Measurements from ENCODE around the gene SMC1B.
A peak's percentile ranks its signal among the peaks of the same experiment; 100 is the strongest.
"Not testable (repeated sequence)": the region's sequence is repeated elsewhere in the genome, so short reads cannot be mapped to it uniquely, and the experiment has no call there.

SMC1B gene, protein sequence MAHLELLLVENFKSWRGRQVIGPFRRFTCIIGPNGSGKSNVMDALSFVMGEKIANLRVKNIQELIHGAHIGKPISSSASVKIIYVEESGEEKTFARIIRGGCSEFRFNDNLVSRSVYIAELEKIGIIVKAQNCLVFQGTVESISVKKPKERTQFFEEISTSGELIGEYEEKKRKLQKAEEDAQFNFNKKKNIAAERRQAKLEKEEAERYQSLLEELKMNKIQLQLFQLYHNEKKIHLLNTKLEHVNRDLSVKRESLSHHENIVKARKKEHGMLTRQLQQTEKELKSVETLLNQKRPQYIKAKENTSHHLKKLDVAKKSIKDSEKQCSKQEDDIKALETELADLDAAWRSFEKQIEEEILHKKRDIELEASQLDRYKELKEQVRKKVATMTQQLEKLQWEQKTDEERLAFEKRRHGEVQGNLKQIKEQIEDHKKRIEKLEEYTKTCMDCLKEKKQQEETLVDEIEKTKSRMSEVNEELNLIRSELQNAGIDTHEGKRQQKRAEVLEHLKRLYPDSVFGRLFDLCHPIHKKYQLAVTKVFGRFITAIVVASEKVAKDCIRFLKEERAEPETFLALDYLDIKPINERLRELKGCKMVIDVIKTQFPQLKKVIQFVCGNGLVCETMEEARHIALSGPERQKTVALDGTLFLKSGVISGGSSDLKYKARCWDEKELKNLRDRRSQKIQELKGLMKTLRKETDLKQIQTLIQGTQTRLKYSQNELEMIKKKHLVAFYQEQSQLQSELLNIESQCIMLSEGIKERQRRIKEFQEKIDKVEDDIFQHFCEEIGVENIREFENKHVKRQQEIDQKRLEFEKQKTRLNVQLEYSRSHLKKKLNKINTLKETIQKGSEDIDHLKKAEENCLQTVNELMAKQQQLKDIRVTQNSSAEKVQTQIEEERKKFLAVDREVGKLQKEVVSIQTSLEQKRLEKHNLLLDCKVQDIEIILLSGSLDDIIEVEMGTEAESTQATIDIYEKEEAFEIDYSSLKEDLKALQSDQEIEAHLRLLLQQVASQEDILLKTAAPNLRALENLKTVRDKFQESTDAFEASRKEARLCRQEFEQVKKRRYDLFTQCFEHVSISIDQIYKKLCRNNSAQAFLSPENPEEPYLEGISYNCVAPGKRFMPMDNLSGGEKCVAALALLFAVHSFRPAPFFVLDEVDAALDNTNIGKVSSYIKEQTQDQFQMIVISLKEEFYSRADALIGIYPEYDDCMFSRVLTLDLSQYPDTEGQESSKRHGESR

DNA sequence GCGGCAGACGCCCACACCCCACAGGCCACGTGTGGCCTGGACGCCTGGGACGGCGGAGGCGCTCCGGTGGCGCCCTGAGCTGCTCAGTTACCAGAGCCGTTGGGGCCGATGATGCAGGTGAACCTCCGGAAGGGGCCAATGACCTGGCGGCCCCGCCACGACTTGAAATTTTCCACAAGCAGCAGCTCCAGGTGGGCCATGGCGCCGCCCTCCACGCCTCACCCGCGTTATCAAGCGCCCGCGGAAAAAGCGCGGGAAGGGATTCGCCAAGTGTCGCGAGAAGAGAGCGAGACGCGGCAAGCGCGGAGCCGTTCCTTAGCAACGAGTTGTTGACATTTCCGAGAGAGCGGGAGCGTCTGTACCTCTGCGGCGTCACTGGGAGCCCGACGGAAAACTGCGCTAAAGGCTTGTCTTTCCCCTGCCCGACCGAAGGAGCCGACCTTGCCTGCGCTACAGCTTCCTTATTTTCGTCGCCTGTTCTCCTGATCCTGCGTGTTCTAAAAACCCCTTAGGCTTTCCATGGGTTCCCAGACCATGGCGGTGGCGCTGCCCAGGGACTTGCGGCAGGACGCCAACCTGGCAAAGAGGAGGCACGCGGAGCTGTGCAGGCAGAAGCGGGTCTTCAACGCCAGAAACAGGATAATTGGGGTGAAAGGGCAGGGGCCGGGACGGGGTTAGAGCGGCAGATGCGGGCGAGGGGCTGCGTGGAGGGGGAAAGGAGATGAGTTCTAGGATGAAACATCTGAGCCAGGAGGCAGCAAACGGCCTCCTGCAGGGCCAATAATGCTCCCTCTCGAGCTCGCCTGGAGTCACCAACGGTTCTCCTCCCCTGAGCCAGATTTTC, at the start of gene SMC1B, which contains the start of gene RIBC2:
Gene SMC1B (minus strand): TSS at position 232 of the 844 bp plus-strand sequence. CDS start 32 bp downstream, at position 200.
Gene RIBC2 (plus strand): TSS at position 326 of the 844 bp plus-strand sequence. CDS start 194 bp downstream, at position 520.
- peak; percentile 84 for DNase-seq

DNA sequence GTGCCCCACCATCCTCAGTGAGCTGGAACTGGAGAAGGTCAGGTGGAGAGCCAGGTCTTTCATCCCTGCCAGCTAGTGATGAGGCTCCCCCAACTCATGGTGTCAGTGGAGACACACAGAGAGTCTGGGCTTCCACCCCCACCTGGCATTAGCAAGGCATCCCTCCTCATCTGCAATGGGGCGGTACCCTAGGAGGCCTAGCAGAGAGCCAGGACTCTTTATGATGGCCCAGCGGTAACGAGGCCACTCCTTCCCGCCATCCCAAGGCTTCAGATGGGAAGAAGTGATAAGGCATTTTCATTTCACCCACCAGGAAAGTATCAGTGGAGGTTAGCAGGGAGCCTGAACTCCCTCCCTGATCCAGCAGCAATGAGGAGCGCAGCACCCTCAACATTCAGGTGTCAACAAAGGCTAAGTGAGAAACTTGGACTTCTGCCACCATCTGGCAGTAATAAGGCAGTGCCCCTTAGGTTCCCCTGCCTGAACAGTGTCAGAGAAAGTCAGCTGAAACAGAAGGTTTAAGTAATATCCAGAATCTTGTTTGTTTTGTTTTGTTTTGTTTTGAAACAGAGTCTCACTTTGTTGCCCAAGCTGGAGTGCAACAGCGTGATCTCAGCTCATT, 48.7 kb upstream of the SMC1B start:
- DNase-seq = no peak

DNA sequence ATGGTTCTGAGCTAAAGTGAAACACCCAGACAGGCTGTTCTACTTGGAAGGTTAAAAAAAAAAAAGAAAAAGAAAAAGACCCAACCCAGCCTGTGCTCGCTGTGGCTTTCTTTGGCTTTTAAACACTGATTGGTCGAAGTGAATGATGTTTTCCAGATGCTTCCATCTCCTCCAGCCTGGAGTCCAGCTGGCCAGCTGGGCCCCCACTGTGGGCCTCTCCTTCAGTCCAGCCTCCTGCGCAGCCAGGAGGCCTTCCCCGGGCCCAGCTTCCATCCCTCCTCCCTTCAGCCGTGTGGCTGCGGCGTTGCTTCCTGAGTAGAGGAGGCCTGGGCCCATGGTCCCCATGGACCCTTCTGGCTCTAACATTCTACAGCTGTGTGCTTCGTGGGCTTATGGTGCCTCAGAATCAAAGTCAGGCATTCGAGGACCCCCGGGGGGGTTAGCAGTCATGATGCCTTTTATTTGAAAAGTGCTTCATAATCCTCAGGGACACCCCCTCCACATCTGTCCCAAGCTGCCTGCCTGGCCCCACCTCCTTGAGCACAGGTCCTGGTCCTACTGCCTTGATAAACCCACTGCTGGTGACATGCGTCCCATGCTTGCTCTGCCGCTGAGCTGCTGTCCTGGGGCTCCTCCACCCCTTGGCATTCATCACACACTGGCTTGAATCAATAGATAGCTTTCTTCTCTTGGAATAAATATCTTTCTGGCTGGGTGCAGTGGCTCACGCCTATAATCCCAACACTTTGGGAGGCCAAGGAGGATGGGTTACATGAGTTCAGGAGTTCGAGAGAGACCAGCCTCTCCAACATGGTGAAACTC, 47.1 kb upstream of the SMC1B start:
- DNase-seq = no peak

DNA sequence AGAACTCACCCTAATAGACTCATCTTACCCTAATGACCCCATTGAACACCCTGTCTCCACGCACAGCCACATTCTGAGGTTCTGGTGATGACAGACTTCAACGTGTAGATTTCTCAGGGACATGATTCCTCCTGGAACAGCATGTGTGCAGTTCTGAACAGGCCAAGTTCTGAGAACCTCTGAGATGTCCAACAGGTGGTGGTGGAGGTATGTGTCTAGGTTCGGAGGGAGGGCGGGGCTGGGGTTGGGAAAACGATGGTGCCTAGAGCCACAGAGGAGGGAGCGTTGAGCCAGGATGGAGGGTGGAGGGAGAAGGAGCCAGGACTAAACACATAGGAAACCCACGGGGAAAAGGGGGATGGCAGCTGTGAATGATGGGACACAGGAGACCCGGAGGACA, 45.8 kb upstream of the SMC1B start:
- no peak for DNase-seq

DNA sequence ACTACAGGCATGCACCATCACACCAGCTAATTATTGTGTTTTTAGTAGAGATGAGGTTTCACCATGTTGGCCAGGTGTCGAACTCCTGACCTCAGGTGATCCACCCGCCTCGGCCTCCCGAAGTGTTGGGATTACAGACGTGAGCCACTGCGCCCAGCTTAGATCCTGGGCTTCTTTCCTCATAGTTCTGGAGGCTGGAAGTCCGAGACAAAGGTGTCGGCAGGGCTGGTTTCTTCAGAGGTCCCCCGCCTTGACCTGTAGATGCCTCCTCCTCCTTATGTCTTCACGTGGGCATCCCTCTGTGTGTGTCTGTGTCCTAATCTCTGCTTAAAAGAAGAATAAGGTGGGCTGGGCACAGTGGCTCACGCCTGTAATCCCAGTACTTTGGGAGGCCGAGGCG, 45.1 kb upstream of the SMC1B start:
- DNase-seq = no peak

DNA sequence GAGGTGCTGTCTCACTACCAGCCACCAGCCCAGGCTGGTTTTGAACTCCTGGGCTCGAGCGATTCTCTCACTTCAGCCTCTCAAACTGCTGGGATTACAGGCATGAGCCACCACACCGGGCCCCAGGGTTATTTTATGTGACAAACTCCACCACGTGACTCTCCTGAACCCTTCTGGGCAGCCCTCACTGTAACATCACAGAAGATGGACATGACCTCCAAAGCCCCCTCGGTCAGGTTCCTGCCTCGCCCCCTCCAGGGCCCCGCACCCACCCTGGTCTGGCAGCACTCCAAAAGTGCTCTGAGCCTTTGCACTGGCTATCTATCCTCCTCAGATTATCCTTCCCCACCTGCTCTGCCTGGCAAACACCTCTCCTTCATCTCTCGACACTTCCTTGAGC, 43.4 kb upstream of the SMC1B start:
- DNase-seq = no peak

DNA sequence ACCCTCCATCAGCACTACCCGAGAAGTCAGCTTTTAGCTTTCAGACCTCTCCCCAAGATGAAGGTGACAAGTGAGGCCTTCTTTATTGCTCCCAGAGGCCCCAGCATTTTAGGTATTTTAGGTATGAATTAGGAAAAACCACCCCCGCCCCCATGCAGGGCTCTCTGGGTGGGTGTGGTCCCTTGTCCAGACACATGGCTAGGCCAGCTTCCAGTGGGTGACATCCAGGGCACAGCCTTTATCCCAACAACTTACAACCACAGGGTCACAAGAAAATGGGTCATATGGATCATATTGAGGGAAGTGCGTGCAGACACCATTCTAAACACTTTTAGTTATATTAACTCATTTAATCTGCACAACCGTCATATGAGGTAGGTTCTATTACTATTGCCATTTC, 42.2 kb upstream of the SMC1B start:
- DNase-seq = no peak

DNA sequence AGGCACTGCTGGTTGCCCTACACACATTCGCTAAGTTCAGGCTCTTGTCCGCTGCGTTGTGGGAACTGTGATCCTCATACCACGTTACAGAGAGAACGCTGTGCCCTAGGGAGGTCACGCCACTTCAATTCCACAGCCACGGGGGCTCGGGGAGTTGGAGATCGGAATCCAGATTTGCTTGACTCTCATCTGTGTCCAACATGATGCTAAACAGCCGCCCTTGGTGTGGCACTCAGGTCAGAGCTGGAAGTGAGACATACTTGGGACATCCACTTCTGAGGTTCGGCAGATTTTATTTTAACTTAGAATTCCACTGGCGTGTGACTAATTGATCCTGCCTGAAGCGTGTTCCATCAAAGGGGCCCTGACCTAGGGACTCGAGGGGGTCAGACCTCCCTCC, 41.8 kb upstream of the SMC1B start:
- DNase-seq = no peak

DNA sequence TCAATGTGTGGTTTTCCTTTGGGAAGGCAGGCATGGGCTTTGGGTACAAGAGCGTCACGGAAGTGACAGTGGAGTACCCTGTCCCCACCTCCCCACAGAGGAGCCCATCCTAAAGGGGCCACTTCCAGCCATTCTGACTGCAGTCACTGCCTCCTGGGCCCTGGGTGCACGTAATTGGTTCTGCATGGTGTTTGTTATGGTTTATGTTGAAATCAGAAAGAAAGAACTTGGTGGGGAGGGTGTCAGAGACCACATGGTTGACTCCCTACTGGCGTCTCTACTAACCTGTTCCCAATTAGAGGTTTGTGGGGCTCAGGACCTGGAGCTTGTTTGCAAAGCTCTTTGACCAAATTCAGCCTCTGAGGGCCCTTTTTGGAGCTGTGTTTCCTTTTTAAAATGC, 40.9 kb upstream of the SMC1B start:
- DNase-seq = no peak

DNA sequence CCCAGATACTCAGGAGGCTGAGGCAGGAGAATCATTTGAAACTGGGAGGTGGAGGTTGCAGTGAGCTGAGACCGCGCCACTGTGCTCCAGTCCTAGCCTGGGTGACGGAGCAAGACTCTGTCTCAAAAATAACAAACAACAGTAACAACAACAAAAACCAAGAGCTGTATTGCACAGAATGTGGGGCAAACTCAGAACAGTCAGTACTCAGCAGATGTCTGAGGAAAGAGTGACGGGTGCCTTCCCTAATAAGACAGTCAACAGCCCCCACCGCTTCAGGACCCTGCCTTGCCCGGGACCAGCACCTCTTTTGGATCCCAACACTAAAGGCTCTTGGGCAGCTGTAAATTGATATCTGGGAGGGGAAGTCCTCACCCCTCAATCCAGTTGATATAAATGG, 40.4 kb upstream of the SMC1B start:
- no peak for DNase-seq

DNA sequence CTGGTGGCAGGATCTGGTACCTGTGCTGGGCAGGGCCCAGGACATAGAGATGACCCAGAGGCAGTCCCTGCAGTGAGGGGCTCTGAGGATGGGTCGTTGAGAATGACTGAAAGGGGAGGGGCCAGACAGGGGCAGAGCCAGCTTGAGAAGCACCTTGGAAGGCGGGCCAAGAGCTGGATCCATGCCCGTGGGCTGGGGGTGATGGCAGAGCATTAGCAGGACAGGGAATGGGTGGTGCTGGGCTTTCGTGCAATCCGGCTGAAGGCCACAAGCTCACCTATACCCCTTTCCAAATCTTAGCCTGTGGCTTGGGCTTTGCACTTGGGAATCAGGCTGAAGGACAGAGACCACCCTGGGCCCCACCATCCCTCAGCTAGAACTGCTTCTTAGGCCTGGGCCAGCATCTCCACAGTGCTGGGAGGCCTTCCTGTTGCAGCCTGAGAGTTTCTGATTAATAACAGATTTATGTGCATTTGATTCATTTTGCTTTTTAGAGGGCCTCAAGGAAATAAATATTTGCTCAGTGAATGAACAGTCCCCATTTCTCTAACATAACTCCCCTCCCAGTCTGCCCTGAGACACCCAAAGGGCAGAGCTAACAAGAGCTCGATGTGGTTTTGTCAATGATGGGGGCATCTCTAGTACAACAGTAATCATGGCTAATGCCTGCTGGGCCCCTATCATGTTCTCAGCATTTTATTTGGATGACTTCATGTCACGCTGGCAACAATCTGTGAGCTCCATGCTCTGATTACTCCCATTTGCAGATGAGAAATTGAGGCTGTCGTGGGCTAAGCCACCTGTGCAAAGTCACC, 39.4 kb upstream of the SMC1B start:
- DNase-seq = no peak

DNA sequence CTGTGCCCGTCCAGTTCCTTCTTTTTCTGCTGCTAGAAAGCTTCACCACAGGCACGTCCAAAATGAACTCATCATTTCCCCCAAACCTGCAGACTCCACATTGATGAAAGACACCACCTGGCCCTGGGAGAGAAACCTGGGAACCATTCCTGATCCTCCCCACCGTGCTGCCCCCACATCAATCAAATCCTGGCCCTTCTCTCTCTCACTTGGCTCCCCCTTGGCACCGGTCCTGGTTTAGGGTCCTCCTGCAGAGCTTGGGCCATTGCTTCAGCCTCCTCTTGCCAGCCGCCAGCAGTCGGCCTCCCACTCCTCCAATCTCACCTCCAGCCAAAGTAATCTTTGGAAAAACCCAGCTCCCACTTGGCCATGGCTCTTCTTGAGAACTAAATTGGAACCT, 38.6 kb upstream of the SMC1B start:
- DNase-seq = no peak

DNA sequence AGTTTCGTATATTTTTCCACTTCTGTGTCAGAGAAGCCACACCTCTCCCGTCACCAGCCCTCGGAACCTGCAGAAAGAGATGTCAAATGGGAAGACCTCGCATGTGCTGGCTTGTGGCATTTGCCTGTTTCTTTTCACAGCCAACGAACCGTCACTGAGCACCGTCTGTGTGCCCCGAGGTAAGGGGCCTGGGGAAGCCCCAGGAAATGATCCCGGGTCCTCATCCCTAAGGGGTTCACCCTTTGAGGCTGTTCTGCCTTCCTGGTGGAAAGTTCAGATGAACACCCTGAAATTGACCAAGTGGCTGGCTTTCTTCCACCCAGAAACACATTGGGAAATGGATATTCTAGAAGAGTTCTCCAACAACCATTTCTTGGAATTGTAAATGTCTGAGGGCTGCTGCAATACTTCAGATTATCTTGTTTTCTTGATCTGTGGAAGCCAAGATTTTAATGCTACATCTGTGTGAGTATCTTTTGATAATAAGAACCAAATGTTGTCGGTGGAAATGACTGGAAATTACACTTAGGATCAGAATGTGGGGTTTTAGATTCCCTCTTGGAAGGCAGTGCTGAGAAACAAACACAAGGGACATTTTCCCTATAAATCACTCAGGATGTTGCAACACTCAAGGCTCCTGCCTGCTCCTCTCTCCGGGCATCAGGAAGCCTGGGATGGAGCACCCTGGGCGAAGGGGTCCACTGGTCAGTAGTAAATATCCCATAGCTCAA, 37.7 kb upstream of the SMC1B start:
- DNase-seq = no peak

DNA sequence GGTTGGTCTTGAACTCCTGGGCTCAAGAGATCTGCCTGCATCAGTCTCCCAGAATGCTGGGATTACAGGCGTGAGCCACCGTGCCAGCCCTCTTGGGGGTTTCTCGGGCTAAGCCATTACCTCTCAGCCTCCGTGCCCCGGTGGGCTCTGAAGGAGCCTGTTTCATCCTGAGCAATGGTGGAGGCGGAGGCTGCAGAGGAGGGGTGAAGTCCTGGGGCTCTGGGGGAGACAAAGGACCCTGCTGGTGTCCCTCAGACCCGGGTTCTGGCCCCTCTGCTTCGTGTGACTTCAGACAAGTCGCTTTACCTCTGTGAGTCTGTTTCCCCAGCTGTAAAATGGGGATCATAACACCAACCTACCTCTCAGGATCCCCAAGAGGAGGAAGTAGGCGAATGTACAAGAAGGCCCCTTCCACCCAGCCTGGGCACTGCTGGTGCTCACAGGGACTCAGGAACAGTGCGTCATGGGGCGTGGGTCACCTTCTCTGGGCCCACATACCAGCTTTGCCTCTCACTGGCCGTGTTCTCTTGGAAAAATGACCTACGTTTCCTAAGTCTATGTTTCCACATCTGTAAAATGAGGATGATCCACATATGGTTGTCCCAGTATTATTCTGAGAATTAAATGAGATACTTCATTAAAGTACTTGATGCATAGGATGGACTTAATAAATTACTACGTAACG, 36.8 kb upstream of the SMC1B start:
- DNase-seq = no peak

DNA sequence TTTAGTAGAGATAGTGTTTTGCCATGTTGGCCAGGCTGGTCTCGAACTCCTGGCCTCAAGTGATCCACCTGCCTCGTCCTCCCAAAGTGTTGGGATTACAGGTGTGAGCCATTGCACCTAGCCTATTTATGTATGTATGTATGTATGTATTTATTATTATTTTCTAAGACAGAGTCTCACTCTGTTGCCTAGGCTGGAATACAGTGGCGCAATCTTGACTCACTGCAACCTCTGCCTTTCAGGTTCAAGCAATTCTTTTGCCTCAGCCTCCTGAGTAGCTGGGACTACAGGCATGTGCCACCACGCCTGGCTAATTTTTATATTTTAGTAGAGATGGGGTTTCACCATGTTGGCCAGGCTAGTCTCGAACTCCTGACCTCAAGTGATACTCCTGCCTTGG, 36.0 kb upstream of the SMC1B start:
- not testable (repeated sequence) for DNase-seq

DNA sequence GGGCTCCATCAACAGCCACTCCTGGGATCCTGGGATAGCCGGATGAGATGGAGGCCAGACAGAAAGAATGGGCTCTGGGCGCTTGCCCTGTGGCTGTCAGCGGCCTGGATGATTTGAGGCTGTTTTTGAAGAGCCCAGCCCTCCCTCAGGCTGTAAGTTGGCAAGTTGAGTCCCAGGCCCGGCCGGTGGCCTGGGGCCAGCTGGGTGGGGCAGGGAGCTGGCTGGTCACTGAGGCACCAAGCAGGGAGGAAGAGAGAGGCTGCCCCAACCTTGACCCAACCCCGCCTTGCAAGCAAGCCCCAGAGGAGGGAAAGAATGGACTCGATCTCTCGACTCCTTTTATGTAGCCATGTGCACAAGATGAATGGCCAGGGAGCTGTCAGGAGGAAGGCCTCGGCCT, 35.0 kb upstream of the SMC1B start:
- DNase-seq = no peak

DNA sequence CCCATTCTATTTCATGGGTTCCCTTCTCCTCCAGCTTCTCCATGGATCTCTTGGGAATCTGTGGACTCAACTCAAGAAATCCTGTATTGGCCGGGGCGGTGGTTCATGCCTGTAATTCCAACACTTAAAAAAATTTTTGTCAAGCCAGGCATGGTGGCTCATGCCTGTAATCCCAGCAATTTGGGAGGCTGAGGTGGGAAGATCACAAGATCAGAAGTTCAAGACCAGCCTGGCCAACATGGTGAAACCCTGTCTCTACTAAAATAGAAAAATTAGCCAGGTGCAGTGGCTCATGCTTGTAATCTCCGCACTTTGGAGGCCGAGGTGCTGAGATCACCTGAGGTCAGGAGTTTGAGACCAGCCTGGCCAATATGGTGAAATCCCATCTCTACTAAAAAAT, 34.2 kb upstream of the SMC1B start:
- DNase-seq = not testable (repeated sequence)

DNA sequence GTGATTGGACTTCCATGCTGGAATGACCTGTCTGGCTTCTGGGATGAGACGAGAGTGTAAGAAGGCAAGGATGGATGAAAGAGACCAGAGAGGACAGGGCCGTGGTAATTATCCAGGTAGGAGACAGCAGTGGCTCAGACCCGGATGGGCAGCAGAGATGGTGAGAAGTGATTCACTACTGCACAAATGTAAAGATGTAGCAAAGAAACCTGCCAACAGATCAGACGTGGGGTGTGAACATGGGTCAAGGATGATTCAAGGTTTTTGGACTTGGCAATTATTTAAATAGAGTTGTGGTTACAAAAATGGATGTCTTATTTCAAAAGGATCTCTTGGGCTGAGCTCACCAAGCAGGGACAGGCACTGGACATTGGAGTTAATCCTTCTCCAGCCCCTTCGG, 32.8 kb upstream of the SMC1B start:
- no peak for DNase-seq
